ENCODE results near the gene TBPL2.
"Not testable (repeated sequence)": the region's sequence is repeated elsewhere in the genome, so short reads cannot be mapped to it uniquely, and the experiment has no call there.

Gene TBPL2

DNA sequence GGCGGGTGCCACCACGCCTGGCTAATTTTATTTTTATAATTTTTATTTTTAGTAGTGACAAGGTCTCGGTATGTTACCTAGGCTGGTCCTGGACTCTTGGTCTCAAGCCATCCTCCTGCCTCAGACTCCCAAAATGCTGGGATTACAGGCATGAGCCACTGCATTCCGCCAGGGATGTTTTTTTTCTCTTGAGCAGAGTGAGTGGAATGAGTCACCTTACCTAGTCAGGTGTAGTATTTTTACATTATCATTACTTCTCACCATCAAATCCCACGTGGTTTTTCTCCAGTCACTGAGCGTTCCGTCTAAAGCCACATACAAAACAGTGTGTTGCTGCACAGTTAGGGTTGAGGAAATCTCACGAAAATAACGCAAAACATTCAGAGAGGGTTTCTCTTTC is 870 bp upstream of the TBPL2 start:
- DNase-seq (ENCODE audit: low spot score): no peak

- DNase-seq (ENCODE audit: low spot score): no peak
Observed at GRCh38 chr14:55438066-55438683, 2.2 kb downstream of the TBPL2 start.

GRCh38 chr14:55436931-55437330 is 3.5 kb downstream of the TBPL2 start:
- no peak for DNase-seq (ENCODE audit: low spot score)

DNA sequence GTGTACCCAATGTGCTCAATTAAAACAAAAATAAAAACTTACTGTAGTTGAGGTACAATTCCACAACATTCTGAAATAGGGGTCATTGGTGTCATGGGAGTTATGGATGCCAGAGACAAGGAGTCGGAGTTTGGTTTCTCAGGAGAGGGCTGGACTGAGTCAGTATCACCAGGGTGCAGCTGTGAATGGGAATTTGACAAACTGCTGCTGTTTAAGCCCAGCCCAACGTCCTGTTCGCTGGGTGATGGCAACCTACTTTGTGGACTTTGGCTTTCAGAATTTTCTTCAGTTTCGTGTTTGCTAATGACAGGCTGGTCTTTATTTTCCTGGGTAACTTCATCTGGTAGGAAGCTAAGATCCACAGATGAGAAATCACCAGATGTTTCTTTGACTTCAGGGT is 3.9 kb downstream of the TBPL2 start:
- DNase-seq (ENCODE audit: low spot score): no peak

GRCh38 chr14:55434805-55435174 is 5.6 kb downstream of the TBPL2 start:
- DNase-seq (ENCODE audit: low spot score): no peak

DNA sequence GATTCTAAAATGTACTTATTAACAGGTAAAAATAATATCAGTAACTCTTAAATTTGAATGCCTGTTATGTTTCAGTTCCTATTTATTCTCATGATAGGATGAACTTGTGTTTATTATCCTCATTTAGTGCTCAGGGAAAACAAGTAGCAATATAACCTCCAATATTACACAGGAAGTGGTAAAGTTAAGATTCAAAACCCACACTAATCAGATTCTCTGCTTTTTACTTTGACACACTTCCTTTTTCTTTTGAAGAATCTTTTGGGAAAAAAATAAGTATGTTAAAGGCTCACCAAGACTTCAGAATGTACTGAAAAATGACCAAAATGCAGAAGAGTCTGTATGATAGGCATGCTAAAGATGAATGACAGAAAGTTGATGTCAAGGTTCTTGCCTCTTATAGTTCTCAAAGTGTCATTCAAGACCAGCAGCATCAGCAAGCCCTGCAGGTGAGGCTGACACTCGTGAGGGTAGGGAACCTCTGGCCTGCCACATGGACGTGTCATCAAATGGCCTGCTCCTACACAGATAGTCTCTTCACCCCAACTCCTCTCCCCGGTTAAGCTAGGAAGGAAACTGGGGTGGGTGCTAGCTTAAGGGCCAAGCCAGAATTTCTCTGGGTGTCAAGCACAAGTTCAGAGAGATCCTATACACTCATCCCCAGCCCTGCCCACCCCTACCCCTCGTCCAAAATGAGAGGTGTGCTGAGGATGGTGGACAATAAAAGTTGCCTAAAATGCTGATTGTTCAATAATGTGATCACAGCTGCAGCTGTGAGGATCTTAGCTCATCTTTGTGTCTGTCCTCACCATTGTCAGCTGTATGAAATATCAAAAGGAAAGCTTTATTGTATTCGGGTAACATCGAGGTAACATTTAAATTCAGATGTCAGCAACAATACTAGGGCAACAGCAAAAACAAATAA is 6.3 kb downstream of the TBPL2 start:
- DNase-seq (ENCODE audit: low spot score): no peak

DNA sequence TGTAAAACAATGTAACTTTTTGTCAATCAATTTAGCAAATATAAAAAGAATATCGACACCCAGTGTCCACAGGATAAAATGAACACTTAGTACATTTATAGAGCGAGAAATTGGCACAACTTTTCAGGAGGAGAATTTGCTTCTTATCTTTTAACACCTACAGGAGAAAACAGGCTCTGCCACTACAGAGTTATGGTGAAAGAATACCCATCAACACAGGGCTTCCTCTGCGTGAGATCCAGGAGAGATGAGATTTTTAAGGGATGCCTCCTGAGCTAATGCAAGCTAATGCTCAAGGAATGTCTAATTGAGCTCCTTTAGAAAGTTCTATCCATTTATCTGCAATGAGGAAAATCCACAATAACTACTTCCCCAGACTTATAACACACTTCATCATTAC is 7.8 kb downstream of the TBPL2 start:
- DNase-seq (ENCODE audit: low spot score): no peak

DNA sequence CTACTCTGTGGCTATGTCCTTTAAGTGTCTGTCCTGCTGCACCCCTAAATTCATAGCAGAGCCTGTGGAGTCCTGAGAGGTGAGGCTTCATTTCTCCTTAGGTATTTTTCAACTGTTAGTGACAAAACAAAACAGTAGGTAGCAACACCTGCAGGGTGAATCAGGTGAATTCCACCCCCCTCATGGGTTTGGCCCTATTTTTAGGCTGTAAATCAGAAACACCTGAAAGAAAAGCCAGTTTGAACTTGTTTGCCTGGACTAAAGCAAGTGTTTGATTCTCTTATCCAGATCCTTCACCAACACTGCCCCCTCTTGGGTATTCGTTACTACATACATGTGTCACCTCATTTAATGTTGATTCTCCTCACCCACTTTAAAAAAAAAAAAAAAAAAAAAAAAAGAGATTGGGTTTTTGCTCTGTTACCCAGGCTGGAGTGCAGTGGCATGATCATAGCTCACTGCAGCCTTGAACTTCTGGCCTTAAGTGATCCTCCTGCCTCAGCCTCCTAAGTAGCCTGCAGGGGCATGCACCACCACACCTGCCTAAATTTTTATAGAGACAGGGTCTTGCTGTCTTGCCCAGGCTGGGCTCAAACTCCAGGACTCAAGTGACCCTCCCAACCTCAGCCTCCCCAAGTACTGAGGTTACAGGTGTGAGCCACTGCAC is 10.3 kb downstream of the TBPL2 start:
- DNase-seq (ENCODE audit: low spot score): no peak

GRCh38 chr14:55427439-55427838 is 13.0 kb downstream of the TBPL2 start:
- DNase-seq (ENCODE audit: low spot score): no peak

DNA sequence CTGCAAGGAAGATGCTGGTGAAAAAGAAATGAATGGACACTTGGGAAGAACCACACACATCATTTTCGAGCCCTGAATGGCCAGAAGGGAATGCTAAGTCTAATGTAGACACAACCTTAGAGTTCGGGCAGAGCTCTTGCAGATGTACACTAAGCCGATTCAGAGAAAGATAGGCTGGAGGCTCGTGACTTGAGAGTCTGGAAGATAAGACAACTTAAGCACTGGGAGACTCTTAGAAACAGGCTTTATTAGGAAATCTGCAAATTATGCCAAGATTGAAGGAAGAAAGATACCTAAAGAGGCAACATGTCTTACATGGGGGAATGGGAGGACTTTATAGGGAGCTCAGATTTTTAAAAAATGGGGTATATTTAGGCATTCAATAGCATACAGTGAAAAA is 13.5 kb downstream of the TBPL2 start:
- no peak for DNase-seq (ENCODE audit: low spot score)

DNA sequence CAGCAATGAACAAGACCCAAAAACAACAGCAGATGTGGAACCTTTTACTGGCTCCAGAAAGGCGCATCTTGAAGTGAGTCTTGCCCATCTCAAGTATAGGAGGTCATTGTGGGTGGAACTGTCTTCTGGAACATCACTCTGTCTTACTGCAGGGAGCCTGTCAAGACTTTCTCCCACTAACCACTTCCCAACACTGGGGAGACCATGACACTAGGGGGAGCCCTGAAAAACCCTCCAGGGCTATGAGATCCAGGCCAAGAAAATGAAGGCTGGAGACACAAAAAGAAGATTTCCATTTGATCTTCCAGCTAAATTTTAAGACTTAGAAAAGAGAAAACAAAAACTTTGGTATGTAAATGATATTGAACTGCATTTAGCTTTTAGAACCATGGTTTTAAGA is 15.3 kb downstream of the TBPL2 start:
- DNase-seq (ENCODE audit: low spot score): no peak

DNA sequence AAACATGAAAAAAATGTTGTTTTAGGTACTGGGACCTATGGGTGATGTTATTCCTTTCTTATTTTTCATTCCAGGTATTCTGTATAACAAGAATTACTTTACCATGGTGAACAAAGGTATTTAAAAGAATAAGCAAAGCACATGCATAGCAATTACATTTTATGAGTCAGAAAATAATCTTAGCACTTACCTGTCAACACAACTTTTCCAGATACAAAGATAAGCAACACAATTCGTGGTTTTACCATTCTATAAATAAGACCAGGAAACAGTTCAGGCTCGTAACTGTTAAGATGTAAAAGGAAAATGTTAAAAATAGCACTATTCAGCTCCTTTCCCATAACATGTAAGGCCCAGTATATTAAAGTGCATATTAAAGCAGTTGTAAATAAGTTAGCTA is 16.4 kb downstream of the TBPL2 start:
- DNase-seq (ENCODE audit: low spot score): no peak

GRCh38 chr14:55422338-55422737 is 18.1 kb downstream of the TBPL2 start:
- not testable (repeated sequence) for DNase-seq (ENCODE audit: low spot score)

GRCh38 chr14:55419663-55420062 is 20.8 kb downstream of the TBPL2 start:
- DNase-seq (ENCODE audit: low spot score): no peak

DNA sequence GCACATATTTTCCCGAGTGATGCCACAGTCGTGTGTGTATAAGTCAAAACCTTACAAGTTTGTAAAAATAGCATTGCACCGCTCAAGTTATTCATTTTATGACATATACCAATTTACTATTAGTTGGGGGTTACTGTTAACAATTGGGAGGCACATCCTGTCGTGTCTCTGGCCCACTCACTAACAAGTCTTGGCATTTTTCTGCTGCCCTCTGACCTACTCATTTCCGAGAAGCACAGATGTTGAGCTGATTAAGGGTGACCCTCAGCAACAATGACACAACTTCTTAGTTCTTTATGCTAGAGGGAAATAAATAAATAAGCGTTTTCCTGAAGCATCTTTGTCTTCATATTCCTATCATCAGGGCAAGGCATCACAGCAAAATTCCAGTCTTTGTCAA is 22.0 kb downstream of the TBPL2 start:
- DNase-seq (ENCODE audit: low spot score): no peak

- no peak for DNase-seq (ENCODE audit: low spot score)
Observed at GRCh38 chr14:55417955-55418354, 22.5 kb downstream of the TBPL2 start.

DNA sequence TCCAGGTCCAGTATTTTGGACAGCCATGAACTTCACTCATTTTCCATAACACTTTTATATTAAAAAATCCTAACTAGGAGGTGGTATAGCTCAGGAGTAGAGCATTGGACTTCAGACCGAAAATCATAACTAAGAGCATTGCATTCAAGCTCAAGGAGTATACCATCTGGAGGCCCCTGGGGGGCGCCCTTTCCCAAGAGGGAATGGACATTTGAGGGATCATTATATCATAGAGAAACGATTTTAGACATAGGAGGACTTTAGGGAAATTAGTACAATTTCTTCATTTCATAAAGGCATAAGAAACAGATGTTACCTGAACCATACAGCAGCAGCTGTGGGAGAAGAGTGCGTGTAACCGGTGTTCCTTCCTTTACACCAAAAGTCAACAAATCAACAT is 23.6 kb downstream of the TBPL2 start:
- DNase-seq (ENCODE audit: low spot score): peak; percentile 17

DNA sequence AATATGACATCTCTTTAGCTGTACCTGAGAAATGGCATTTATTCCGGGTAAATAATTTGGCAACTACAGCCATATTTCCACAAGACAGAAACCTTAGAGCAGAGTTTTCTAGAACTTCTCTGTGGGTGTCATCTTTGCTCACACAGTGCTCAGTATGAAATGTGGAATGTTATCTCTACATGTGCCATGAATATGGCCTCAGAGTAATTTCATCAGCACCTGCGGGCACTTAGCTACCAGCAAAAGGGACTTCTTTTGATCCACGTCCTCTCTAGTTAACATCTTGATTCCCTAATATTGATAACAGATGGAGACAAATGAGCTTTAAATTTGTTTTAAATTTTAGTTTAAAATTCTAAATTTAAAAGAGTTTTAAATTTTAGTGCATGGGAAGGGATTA is 25.9 kb downstream of the TBPL2 start:
- no peak for DNase-seq (ENCODE audit: low spot score)

- no peak for DNase-seq (ENCODE audit: low spot score)
Observed at GRCh38 chr14:55412676-55413075, 27.7 kb downstream of the TBPL2 start.

DNA sequence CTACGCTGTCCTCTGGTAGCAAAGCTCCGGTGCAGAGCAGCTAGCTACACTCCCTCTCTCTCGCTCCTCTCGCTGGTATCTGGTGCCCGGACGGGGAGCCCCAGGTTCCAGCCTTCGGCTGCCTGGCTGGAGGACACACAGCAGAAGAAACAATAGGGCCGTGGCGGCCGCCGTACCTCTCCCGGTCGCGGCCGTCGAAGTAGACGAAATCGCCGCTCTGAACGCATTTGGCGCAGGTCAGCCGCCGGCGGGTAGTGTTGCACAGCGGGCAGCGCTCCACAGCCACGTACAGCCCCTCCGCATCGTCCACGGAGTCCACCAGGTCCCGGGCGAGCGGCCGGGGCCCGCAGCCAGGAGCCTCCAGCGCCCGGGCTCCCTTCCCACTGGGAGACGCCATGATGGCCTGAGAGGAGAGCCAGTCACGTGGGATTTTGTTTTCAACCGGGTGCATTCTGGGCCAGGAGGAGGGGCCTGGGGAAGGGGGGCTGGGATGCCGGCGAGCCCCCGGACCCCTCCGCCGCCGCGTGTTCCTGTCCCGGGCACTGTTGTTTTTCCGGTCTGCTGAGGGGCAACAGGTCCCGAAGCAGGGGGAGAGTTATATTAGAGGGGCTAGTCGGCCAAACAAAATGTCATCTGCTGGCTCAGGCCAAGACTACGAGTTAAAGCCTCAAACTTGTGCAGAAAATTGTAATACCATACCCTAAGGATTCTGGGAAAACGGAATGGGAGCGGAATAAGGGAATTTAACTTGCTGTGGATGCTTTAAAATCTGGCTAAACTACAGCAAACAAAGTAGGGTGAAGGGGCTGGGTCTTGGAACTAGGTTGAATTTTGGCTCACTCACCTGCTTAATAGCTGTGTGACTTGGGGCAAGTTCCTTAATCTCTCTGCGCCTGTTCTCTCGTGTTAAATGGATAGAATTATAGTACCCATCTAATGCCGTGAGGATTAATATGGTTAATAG is 28.7 kb downstream of the TBPL2 start, which contains the start of gene ATG14:
Gene ATG14, minus strand, starts transcription at position 405 of the 964 bp plus-strand sequence. Its CDS starts 8 bp downstream, at position 397.
- DNase-seq (ENCODE audit: low spot score): peak; percentile 90

DNA sequence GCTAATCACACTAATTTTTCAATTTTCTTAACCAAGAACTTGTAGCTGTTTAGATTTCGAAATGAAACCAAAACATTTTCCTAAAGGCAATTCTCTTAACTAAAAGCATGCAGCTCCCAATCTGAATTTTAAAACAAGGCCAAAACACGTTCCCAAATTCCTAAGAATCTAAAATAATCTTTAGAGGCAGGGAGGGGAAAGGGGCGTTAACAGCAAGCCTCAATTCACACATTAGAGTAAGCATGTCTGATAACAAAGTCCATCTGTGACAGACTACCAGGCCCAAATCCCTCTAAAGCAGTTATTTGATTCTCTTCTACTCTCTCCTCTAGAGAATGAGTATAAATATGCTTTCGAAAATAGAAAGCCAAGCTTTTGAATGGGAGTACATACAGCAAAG is 29.5 kb downstream of the TBPL2 start:
- DNase-seq (ENCODE audit: low spot score): no peak

All from pons (tissue), 1 donor.